HG03521 (cell line): ENCODE measurements around the gene LRRC10B.

Source experiments
- ATAC-seq: cut with Tn5 transposase; IDR thresholded peaks from one replicate; pipeline ENCODE4 v1.9.1; 2021; ENCODE audit warnings: mild to moderate bottlenecking, moderate library complexity; ENCODE audit not compliant: unreplicated experiment

Gene LRRC10B

GRCh38 chr11:61486011-61486620, 22.4 kb upstream of the LRRC10B start:
- ATAC-seq, result no peak

- no peak for ATAC-seq
Measured at GRCh38 chr11:61486779-61487178, 21.8 kb upstream of the LRRC10B start.

- ATAC-seq, result no peak
Measured at GRCh38 chr11:61487342-61488025, 21.1 kb upstream of the LRRC10B start.

GRCh38 chr11:61488651-61489291, 19.8 kb upstream of the LRRC10B start:
- no peak for ATAC-seq

- ATAC-seq, result no peak
Measured at GRCh38 chr11:61489833-61490721, 18.5 kb upstream of the LRRC10B start.

- ATAC-seq, result no peak
Measured at GRCh38 chr11:61491736-61492395, 16.7 kb upstream of the LRRC10B start.

GRCh38 chr11:61494381-61494961, 14.1 kb upstream of the LRRC10B start:
- ATAC-seq, result no peak

- ATAC-seq, result no peak
Measured at GRCh38 chr11:61495801-61496601, 12.5 kb upstream of the LRRC10B start.

GRCh38 chr11:61496602-61497400, 11.7 kb upstream of the LRRC10B start:
- no peak for ATAC-seq

GRCh38 chr11:61497473-61497872, 11.1 kb upstream of the LRRC10B start:
- ATAC-seq, result no peak

GRCh38 chr11:61497876-61498275, 10.7 kb upstream of the LRRC10B start:
- no peak for ATAC-seq

GRCh38 chr11:61498767-61499341, 9.7 kb upstream of the LRRC10B start:
- ATAC-seq, result no peak

- ATAC-seq, result no peak
Measured at GRCh38 chr11:61499816-61500491, 8.6 kb upstream of the LRRC10B start.

- no peak for ATAC-seq
Measured at GRCh38 chr11:61502522-61502921, 6.0 kb upstream of the LRRC10B start.

- no peak for ATAC-seq
Measured at GRCh38 chr11:61503135-61503770, 5.3 kb upstream of the LRRC10B start.

- no peak for ATAC-seq
Measured at GRCh38 chr11:61505106-61505505, 3.4 kb upstream of the LRRC10B start.

- no peak for ATAC-seq
Measured at GRCh38 chr11:61505640-61506155, 2.9 kb upstream of the LRRC10B start.
